GM23338 (cell line): ENCODE data around the gene LRRC27. TPM values are rescaled to one million over a fixed set of nuclear protein-coding genes. Genes with fewer than 3 reads are reported as not detected.
A peak's percentile ranks its signal among the peaks of the same experiment; 100 is the strongest.

Experiments used
- ATAC-seq: fragments of 200-7000 bp; cut with Tn5 transposase; 3 replicates; pipeline ENCODE4 v1.9.1; 2020
- DNase-seq: peaks from one replicate; pipeline ENCODE4 v3.0.0-alpha.2; 2015; ENCODE audit warnings: low spot score
- H2AFZ ChIP-seq: fragments of 200-600 bp; sonication (generic); 2 replicates; pipeline ENCODE4 v1.8.0; 2016; ENCODE audit warnings: antibody characterized with exemption, mild to moderate bottlenecking, moderate library complexity
- H3F3A ChIP-seq: fragments of 200-600 bp; sonication (generic); replicated peaks from 2 replicates; pipeline ENCODE4 v1.8.0; 2017; ENCODE audit warnings: antibody characterized with exemption, mixed run types, low read depth
- H3K27ac ChIP-seq: fragments of 200-600 bp; sonication (generic); 2 replicates; pipeline ENCODE4 v1.6.1; 2016; ENCODE audit warnings: low read depth
- H3K27me3 ChIP-seq: fragments of 200-600 bp; sonication (generic); 2 replicates; pipeline ENCODE4 v1.8.0; 2016; ENCODE audit warnings: mild to moderate bottlenecking, mixed run types, moderate library complexity; ENCODE audit not compliant: insufficient read depth
- H3K36me3 ChIP-seq: fragments of 200-600 bp; sonication (generic); 2 replicates; pipeline ENCODE4 v1.8.0; 2016; ENCODE audit warnings: mild to moderate bottlenecking; ENCODE audit not compliant: insufficient read depth
- H3K4me1 ChIP-seq: fragments of 200-600 bp; sonication (generic); 2 replicates; pipeline ENCODE4 v1.8.0; 2016; ENCODE audit warnings: mild to moderate bottlenecking, moderate library complexity; ENCODE audit not compliant: insufficient read depth
- H3K4me2 ChIP-seq: fragments of 200-600 bp; sonication (generic); 2 replicates; pipeline ENCODE4 v1.7.1; 2017; ENCODE audit warnings: mixed run types
- H3K4me3 ChIP-seq: fragments of 200-600 bp; sonication (generic); 2 replicates; pipeline ENCODE4 v1.6.1; 2016; ENCODE audit warnings: mixed run types
- H3K79me2 ChIP-seq: fragments of 200-600 bp; sonication (generic); replicated peaks from 2 replicates; pipeline ENCODE4 v1.8.0; 2017; ENCODE audit warnings: mild to moderate bottlenecking; ENCODE audit not compliant: insufficient read depth
- H3K9me2 ChIP-seq: fragments of 200-600 bp; sonication (generic); 2 replicates; pipeline ENCODE4 v1.8.0; 2017; ENCODE audit not compliant: insufficient read depth
- H4K20me1 ChIP-seq: fragments of 200-600 bp; sonication (generic); replicated peaks from 2 replicates; pipeline ENCODE4 v1.8.0; 2017; ENCODE audit warnings: mild to moderate bottlenecking; ENCODE audit not compliant: insufficient read depth
- H3K27ac Mint-ChIP-seq: 2 replicates; pipeline ENCODE4 v1.8.0; 2020; ENCODE audit warnings: inconsistent platforms, mild to moderate bottlenecking, moderate library complexity, mixed read lengths
- H3K27me3 Mint-ChIP-seq: 3 replicates; pipeline ENCODE4 v1.8.0; 2022; ENCODE audit warnings: low read depth, mild to moderate bottlenecking, moderate library complexity, mixed read lengths, inconsistent platforms; ENCODE audit not compliant: insufficient read depth, poor library complexity
- H3K36me3 Mint-ChIP-seq: 3 replicates; pipeline ENCODE4 v1.8.0; 2021; ENCODE audit warnings: low read depth, mild to moderate bottlenecking, inconsistent platforms, moderate library complexity, mixed read lengths
- H3K4me1 Mint-ChIP-seq: 3 replicates; pipeline ENCODE4 v1.8.0; 2020; ENCODE audit warnings: mild to moderate bottlenecking, inconsistent platforms, mixed read lengths
- H3K4me3 Mint-ChIP-seq: 3 replicates; pipeline ENCODE4 v1.8.0; 2021; ENCODE audit warnings: moderate library complexity, mild to moderate bottlenecking, inconsistent platforms, mixed read lengths
- H3K9me3 Mint-ChIP-seq: 3 replicates; pipeline ENCODE4 v1.8.0; 2020; ENCODE audit warnings: moderate library complexity, mild to moderate bottlenecking, inconsistent platforms, mixed read lengths
- CREB1 ChIP-seq: fragments of 250-450 bp; sonication (Bioruptor Pico); IDR thresholded peaks from 2 replicates; pipeline ENCODE4 v1.5.0; 2020; ENCODE audit warnings: low read depth, mild to moderate bottlenecking, moderate library complexity
- CTCF ChIP-seq, 2 experiments: fragments of 200-600 bp in 1 of 2; sonication (generic) in 1 of 2; conservative IDR thresholded peaks; 2 replicates each; pipeline versions ENCODE4 v1.5.1 to v1.6.1; 2016 to 2017; ENCODE audit warnings: antibody characterized with exemption in 2 of 2, low read depth in 2 of 2, mild to moderate bottlenecking in 2 of 2, moderate library complexity in 1 of 2
- ETS1 ChIP-seq: IDR thresholded peaks from 2 replicates; pipeline ENCODE4 v1.6.1; 2016; ENCODE audit warnings: antibody characterized with exemption
- EZH2 ChIP-seq: fragments of 200-600 bp; sonication (generic); IDR thresholded peaks from one replicate; pipeline ENCODE4 v1.8.0; 2017; ENCODE audit warnings: antibody characterized with exemption, mild to moderate bottlenecking, low read depth; ENCODE audit not compliant: unreplicated experiment
- EZH2phosphoT487 ChIP-seq: fragments of 200-600 bp; sonication (generic); IDR thresholded peaks from one replicate; pipeline ENCODE4 v1.8.1; 2018; ENCODE audit warnings: antibody characterized with exemption; ENCODE audit not compliant: unreplicated experiment
- JUNB ChIP-seq: IDR thresholded peaks from one replicate; pipeline ENCODE4 v1.6.1; 2016; ENCODE audit warnings: antibody characterized with exemption; ENCODE audit not compliant: unreplicated experiment
- NANOG ChIP-seq: IDR thresholded peaks from 2 replicates; pipeline ENCODE4 v1.6.1; 2016; ENCODE audit warnings: antibody characterized with exemption, borderline replicate concordance
- POLR2AphosphoS5 ChIP-seq: IDR thresholded peaks from 2 replicates; pipeline ENCODE4 v1.6.1; 2016; ENCODE audit warnings: antibody characterized with exemption, low read depth
- REST ChIP-seq: IDR thresholded peaks from one replicate; pipeline ENCODE4 v1.6.1; 2018; ENCODE audit warnings: antibody characterized with exemption; ENCODE audit not compliant: unreplicated experiment
- STAT1 ChIP-seq: IDR thresholded peaks from one replicate; pipeline ENCODE4 v1.6.1; 2016; ENCODE audit warnings: antibody characterized with exemption; ENCODE audit not compliant: unreplicated experiment
- ZNF114 ChIP-seq: fragments of 250-450 bp; sonication (Bioruptor Pico); IDR thresholded peaks from 2 replicates; pipeline ENCODE4 v1.5.0; 2020; ENCODE audit warnings: mild to moderate bottlenecking, moderate library complexity
- ZNF331 ChIP-seq: fragments of 250-450 bp; sonication (Bioruptor Pico); IDR thresholded peaks from 2 replicates; pipeline ENCODE4 v1.5.0; 2020; ENCODE audit warnings: low read depth, mild to moderate bottlenecking, moderate library complexity
- ZNF462 ChIP-seq: fragments of 250-450 bp; sonication (Bioruptor Pico); IDR thresholded peaks from 2 replicates; pipeline ENCODE4 v1.5.0; 2020; ENCODE audit warnings: mild to moderate bottlenecking, moderate library complexity
- polyA plus RNA-seq: library from polyadenylated mRNA; unstranded; fragments of >200 nt; fragmentation: Nextera tagmentation; extraction: Ambion mirVana; gene quantifications from 2 replicates; pipeline ENCODE4 v1.2.1, GENCODE V29; 2016
- total RNA-seq: library from RNA; depleted of rRNA; stranded (reverse); fragments of >200 nt; shearing (Covaris generic); gene quantifications from 2 replicates; pipeline ENCODE4 v1.2.3, GENCODE V29; 2014

Gene LRRC27
- total and polyA plus RNA-seq, 2 experiments from 2014 or later = 2.9 to 3.5 TPM

- H3K36me3 ChIP-seq = no peaks in the 10 kb centered on the region
- H3K27ac Mint-ChIP-seq = no peak overlapping the region
- DNase-seq (no peak), ATAC-seq (no peak)
- no peaks in the 10 kb centered on the region for H3K36me3 Mint-ChIP-seq
- H3K27me3 ChIP-seq = no peaks in the 10 kb centered on the region
- H3K4me1 Mint-ChIP-seq = peaks cover 12% of the 10 kb centered on the region
- H3K9me2 ChIP-seq = no peaks in the 10 kb centered on the region
- H3K27me3 Mint-ChIP-seq = peaks cover 7% of the 10 kb centered on the region
- H3K4me3 ChIP-seq = no peak overlapping the region
- H3K4me3 Mint-ChIP-seq = no peak overlapping the region
- no peak overlapping the region for H3K4me2 ChIP-seq
- no peaks in the 10 kb centered on the region for H4K20me1 ChIP-seq
- no peak overlapping the region for H2AFZ ChIP-seq
- H3K79me2 ChIP-seq = no peaks in the 10 kb centered on the region
- 0 out of 2 replicates have a peak, but pooled peaks cover 3% of the 10 kb centered on the region for H3F3A ChIP-seq
- 0 out of 2 replicates have a peak overlapping the region, but pooled peaks have one; percentile 26 for H3K27ac ChIP-seq
- TF ChIP-seq ETS1 (no peak), EZH2phosphoT487 (no peak), ZNF114 (CRISPR knock-in tag) (no peak), CTCF (conservative IDR thresholded peaks at IDR 0.05; ENCODE audit: low read depth in 2 of 2) (no peak), REST (no peak), NANOG (no peak), JUNB (no peak), ZNF331 (CRISPR knock-in tag) (no peak), ZNF462 (CRISPR knock-in tag) (no peak), EZH2 (no peak), STAT1 (no peak), CREB1 (CRISPR knock-in tag) (no peak), POLR2AphosphoS5 (no peak)
- no peaks in the 10 kb centered on the region for H3K4me1 ChIP-seq
- H3K9me3 Mint-ChIP-seq = no peaks in the 10 kb centered on the region
Observed at GRCh38 chr10:132363921-132364593, 32.1 kb downstream of the LRRC27 start.
